HG02852 (cell line): ENCODE results near the gene ABCF3.

Experiments used
- ATAC-seq: cut with Tn5 transposase; IDR thresholded peaks from one replicate; pipeline ENCODE4 v1.9.1; 2021; ENCODE audit warnings: mild to moderate bottlenecking, moderate library complexity; ENCODE audit not compliant: unreplicated experiment

ABCF3 gene

GRCh38 chr3:184185461-184186183 is 377 bp upstream of the ABCF3 start:
- peak; percentile 91 for ATAC-seq

- ATAC-seq = no peak
Observed at GRCh38 chr3:184186902-184187207, 856 bp downstream of the ABCF3 start.

GRCh38 chr3:184188080-184188479 is 2.1 kb downstream of the ABCF3 start:
- ATAC-seq = no peak

- no peak for ATAC-seq
Observed at GRCh38 chr3:184189421-184189820, 3.4 kb downstream of the ABCF3 start.

- ATAC-seq = no peak
Observed at GRCh38 chr3:184192889-184193288, 6.9 kb downstream of the ABCF3 start.

- ATAC-seq = no peak
Observed at GRCh38 chr3:184193991-184194539, 8.1 kb downstream of the ABCF3 start.

- ATAC-seq = no peak
Observed at GRCh38 chr3:184196536-184196935, 10.5 kb downstream of the ABCF3 start.

GRCh38 chr3:184198509-184198908 is 12.5 kb downstream of the ABCF3 start:
- ATAC-seq = no peak

- no peak for ATAC-seq
Observed at GRCh38 chr3:184200825-184201224, 14.8 kb downstream of the ABCF3 start.

GRCh38 chr3:184203526-184203925 is 17.5 kb downstream of the ABCF3 start:
- no peak for ATAC-seq

GRCh38 chr3:184209146-184209923 is 23.3 kb downstream of the ABCF3 start:
- ATAC-seq = no peak

- ATAC-seq = no peak
Observed at GRCh38 chr3:184211297-184211696, 25.3 kb downstream of the ABCF3 start.

- no peak for ATAC-seq
Observed at GRCh38 chr3:184211718-184212117, 25.7 kb downstream of the ABCF3 start.

- ATAC-seq = no peak
Observed at GRCh38 chr3:184218814-184219213, 32.8 kb downstream of the ABCF3 start.

GRCh38 chr3:184222521-184222920 is 36.5 kb downstream of the ABCF3 start:
- no peak for ATAC-seq

- ATAC-seq = no peak
Observed at GRCh38 chr3:184223946-184224345, 37.9 kb downstream of the ABCF3 start.

GRCh38 chr3:184227481-184227935 is 41.5 kb downstream of the ABCF3 start:
- no peak for ATAC-seq

GRCh38 chr3:184228376-184229137 is 42.6 kb downstream of the ABCF3 start:
- no peak for ATAC-seq

- peak; percentile 76 for ATAC-seq
Observed at GRCh38 chr3:184229394-184230080, 43.5 kb downstream of the ABCF3 start, which contains the start of gene VWA5B2. Gene VWA5B2 (plus strand): TSS chr3:184229585. CDS start chr3:184230529, 944 bp downstream.

- ATAC-seq = no peak
Observed at GRCh38 chr3:184230081-184230602, 44.1 kb downstream of the ABCF3 start.
